ENCODE results near the gene FHOD1.

The FHOD1 gene

GRCh38 chr16:67230809-67231660 is 16.2 kb downstream of the FHOD1 start:
- DNase-seq = no peak

DNA sequence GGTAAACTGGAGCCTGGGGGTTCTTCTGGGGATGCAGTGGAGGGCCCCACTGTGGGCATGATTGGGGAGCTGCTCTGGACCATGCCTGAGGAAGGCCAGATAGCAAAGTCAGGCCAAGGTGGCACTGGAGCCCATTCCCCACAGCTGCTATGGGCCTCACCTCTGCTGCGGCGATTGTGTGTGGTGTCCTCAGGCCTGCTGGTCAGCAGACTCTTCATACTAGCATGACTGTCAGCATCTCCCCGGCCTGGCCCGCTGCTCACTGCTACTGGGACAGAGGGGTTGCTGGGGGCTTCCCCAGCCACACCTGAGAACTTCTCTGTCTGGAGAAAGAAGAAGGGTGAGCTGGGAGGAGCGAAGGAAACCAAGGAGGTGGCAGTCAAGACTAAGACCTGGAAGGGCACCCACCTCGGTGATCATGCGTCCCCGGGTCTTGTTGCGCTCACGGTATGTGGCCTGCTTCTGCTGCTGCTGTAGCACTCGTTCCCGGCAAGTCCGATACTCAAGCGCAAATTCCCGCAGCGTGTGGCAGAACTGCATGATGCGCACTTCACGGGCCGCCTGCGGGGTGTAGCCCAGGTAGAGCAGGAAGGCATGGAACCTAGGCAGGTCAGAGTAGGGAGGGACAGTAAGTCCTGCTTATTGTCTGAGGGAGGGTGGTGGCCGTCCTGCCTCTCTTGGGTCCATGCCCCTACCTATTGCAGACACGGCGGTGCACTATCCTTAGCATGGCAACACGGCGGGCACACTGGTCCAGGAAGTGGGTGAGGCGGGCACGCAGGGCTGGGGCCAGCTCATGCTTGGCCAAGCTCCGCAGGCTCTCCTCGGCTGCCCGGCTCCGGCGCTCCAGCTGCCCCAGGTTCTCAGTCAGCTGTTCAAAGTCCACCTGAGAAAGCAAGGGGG is 17.1 kb downstream of the FHOD1 start:
- DNase-seq = no peak

DNA sequence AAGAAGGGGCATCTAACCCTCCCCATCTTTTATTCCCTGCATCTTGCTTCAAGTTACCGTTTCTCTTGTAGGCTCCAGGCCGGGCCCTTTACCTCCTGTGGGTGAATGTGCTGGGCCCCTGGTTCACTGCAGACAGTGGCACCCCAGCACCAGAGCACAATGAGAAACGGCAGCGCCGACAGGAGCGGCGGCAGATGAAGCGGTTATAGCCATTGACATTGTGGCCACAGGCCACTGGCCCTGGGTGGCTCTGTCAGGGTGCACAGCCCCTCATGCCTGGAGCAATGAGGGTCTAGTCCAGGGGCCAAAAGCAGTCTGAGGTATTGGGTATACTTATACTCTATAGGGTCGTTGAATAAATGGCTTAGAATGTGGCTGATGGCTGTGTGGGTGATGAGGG is 18.4 kb downstream of the FHOD1 start:
- DNase-seq = no peak

DNA sequence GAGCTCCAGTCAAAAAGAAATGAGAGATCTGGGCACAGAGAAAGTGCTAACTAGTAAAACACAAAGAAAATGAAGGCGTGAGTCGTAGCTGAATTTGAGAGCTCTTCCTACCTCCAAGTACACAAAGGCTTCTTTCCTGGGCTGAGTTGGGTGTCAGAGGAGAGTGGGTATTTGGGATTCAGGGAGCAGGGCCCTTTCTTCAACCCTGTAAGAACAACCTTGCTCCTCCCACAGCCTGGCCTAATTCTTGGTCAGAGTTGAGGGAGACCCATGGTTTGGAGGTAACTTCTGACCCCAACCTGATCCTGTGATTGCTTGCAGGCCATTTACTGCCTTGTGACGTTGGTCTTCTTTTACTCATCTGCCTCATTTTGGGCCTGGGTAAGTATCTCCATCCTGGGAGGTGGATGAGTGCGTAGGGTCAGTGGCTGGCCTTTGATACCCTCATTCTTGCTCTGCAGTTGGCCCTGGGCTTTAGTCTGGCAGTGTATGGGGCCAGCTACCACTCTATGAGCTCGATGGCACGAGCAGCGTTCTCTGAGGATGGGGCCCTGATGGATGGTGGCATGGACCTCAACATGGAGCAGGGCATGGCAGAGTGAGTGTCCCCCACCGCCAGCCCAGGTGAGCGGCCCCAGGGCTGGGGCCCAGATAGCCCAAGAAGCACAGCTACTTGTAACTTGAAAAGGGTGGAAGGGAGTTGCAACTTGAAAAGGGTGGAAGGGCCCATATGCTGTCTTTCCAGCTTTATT is 19.1 kb downstream of the FHOD1 start:
- DNase-seq = no peak

DNA sequence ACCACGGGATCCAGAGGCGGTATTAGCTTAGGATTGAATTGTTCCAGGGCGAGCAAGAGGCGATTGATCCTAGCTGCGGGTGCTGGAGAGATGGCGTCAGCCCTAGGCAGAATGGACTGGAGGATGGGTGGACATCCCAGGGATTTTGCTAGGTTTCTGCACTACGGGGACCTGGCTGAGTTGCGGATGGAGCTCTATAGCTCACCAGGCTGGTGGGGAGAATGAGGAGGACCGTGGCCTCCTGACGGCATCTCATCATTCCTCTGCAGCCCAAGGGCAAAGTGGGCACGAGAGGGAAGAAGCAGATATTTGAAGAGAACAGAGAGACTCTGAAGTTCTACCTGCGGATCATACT is 19.7 kb downstream of the FHOD1 start:
- no peak for DNase-seq

GRCh38 chr16:67226804-67227566 is 20.3 kb downstream of the FHOD1 start, which contains the start of gene TMEM208:
Gene TMEM208 (plus strand): TSS chr16:67227130. CDS start chr16:67227219, 89 bp downstream.
- DNase-seq = peak; percentile 95

- DNase-seq = peak; percentile 65
Observed at GRCh38 chr16:67226295-67226803, 20.9 kb downstream of the FHOD1 start.

- DNase-seq = no peak
Observed at GRCh38 chr16:67223992-67224391, 23.3 kb downstream of the FHOD1 start.

DNA sequence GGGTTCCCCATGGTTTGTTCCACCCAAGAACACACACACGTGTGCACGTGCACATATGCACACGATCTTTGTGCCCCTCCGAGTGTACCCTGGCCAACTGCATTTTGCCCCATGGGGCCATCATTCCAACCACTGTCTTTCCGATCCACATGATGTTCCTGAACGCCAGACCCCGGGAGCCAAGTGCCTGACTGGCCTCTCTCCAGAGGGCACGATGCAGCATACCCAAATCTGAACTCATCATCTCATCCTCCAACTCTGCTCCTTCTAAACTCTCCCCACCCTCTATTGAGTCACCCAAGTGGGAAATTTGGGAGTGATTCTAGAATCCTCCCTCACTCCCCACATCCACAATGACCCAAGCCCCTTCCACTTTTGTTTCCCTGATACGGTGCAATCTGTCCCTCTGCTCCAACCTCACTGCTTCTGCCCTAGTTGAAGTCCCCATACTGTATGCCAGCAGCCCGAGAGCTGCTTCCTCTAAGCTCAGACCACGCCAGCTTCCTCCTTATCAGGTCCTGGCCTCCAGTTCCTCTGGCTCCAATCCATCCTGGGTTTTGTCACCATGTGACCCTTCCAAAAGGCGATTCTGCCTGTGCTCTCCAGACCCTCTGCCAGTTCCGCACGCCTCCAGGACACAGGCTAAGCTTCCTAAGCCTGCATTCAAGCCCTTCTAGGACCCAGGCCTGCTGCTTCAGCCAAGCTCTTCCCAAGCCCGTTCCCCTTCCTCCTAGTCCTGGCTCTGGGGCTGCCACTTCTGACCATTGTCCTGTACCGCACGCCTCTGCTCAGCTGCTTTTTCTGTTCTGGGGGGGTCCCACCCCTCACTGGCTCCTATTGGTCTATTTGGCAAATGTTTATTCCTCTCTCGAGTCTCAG is 30.4 kb downstream of the FHOD1 start:
- DNase-seq = no peak

GRCh38 chr16:67215706-67216105 is 31.6 kb downstream of the FHOD1 start:
- no peak for DNase-seq

DNA sequence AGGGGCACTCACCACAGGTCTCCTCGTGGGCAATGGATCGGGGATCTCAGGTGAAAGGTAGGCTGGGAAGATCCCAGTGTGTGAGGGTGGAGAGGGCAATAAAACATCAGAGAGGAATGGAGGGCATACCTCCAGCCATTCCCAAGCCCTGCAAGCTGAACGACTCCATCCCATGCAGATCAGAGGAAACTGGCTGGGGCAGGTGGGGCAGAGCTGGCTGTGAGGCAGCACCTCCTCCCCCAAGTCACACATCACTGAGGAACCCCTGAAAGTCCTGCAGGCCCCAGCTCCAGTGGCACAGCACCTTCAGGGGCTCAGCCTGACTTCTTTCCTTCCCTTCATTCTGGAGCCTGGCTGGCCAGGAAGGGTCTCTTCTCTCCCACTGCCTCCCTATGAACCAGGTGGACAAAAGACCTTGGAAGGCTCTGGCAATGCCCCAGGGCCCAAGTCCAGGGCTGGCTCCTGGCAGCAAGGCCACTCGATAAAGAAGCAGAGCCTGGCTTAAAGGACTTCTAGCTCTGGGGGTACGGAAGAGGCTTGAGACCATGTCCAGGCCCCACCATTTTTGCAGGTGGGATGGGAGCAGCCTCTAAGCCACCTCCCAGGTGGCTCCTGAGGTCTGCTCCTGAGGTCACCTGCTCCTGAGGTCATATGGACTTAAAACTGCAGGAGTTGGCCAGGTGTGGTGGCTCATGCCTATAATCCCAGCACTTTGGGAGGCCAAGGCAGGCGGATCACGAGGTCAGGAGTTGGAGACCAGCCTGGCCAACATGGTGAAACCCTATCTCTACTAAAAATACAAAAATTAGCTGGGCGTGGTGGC is 33.9 kb downstream of the FHOD1 start:
- DNase-seq = no peak

GRCh38 chr16:67212766-67213165 is 34.5 kb downstream of the FHOD1 start:
- no peak for DNase-seq

DNA sequence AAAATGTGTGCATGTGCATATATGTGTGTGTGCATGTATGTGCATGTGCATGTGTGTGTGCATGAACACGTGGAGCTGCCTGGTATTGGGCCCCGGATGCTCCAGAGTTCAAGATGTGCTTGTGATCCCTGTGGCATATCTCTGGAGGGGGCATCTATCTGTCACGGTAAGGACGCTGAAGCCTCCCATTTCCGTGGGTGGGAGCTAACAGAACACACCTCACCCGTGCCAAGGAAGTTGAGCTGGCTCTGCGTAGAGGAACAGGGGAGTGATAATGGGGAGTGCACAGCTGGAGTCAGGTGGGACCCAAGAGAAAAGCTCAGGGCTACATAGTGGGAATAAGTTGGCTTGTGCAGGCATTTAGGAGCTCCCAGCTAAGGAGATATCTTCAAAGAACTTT is 35.6 kb downstream of the FHOD1 start:
- no peak for DNase-seq

DNA sequence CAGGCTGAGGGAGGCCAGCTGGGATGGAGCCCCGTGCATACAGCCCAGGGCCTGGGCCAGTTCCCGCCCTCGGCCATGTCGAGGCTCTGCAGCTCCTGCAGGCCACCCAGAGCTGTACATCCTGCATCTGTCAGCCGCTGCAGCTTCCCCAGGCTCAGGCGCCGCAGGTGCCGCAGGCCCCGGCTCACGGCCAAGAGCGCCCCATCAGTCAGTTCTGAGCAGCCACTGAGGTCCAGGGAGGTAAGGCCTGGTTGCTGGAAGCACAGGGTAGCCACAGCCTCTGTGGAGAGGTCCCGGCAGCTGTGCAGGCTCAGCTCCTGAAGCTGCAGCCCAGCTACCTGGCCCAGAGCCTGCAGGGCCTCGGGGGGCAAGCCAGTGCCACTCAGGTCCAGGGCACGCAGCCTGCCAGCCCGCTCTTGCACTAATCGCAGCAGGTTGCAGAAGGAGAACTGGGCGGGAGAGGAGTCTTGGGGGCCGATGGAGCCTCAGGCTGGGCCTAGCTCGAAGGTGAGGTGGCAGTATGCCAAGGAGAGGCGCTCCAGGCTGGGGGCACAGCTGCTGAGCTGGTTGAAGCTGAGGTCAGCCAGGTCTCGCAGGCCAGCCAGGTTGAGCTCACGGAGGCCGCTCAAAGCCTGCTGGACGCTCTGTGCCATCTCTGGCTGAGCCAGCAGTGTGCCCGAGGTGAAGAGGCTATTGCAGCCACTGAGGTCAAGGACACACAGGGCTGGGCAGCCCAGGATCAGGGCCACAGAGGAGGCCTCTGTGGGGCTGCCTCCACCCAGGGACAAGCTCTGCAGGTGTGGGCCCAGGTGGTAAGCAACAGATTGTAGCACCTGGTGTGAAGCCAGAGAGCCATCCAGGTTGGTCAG is 37.0 kb downstream of the FHOD1 start:
- no peak for DNase-seq

DNA sequence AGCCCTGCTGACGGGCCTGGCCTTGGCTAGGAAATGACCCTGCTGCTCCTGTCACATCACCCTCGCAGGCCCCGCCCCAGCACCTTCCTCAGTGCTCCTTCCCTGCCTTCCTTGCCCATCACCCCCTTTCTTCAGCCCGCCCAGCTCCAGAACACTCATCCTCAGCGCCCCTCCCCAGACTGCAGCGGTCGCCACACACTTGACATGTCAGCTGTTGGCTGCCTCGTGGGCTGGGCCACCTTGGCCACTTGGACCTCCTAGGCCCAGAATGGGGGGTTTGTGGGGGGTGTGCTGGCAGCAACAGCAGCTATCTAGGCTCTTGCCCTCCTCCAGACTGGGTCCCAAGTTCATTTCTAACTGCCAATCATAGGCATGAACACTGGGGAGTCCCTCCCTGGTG is 37.7 kb downstream of the FHOD1 start:
- no peak for DNase-seq

DNA sequence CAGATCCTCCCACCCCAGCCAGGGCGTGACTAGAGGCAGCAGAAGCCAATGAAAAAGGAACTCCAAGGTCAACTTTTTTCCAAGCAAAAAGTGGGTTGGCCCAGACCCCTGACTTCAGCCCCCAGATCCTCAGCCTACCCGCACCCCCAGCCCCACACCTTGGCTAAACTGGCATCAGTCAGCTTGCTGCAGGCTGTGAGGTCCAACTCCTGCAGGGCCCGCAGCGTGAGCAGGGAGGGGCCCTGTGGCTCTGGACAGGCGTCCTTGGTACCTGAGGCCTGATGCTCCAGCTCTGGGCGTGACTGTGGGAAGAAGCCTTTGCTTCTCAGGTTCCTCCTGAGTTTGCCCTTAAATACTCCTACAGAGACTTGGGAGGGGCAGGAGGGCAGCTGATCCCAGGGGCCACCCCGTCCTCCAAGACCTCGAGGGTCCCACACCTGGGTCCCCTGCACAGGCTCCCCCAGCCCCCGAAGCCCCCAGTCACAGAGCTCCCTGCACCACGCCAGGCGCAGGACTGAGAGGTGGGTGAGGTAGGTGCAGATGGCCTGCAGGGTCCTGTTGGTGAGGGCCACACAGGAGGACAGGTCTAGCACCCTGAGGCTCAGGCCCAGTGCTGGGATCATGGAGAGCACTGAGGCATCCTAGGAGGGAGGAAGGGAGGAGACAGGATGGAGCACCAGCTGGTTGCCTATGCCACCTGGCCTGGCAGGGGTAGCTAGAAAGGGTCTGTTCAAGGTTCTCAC is 39.0 kb downstream of the FHOD1 start:
- DNase-seq = no peak

DNA sequence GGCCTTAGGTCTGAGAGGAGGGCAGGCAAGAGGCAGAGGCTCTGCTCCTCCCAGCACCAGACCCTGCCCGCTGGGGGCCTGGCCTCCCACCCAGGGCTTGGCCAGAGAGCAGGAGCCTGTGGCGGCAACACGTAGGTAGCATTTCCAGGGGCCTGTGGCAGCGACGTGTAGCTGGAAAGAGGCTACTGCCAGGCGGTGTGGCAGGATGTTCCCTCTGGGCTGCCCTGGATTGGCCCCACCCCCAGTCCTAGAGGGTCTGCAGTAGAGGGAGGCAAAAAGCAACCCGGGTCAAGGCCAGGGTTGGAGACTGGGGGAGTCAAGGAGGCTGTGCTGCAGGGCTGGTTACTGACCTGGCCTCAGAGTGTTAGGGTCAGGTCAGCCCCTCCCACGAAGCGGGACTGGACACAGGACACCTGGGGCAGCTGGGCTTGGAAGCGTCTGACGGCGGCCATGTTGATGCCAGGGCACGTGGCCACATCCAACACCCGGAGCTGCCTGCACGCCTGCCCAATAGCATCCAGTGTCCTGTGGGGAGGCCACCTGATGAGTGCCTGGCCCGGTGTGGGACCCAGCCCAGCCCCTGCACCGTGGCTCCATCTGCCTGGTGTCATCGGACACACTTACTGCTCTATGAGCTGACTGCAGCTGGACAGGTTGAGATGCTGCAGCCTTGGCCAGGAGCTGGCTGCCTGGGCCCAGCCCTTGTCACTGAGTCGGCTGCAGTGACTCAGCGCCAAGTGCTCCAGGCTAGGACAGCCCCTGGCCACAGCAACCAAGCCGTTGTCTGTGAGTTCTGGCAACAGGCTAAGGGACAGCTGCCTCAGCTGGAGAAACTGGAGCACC is 39.8 kb downstream of the FHOD1 start:
- no peak for DNase-seq

Measured in NCI-H2227 treated with DMSO at 0.1 percent for 48 hours (cell line).